ENCODE data around the gene THEM4. TPM values are rescaled to one million over a fixed set of nuclear protein-coding genes. Genes with fewer than 3 reads are reported as not detected.

THEM4 gene
- total RNA-seq, 1 experiment from 2014 or later: 41.4 TPM

DNA sequence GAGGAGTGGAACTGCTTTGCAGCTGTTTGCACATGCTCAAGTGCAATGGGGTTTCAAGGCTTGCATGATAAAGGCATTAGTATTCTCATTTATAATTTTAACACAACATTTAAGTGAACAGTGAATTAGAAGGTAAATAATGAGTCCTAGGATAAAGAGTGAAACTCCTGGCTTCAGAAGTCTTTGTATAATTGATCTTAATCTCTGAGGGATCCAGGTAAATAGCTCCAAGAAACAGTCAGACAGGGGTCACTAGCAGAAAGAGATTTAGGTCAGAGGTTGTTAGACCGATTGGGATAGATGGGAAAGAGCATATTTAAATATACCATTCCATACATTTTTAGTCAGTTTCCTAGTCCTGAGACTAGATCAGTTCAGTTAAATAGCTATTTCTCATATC is 14.1 kb upstream of the THEM4 start:
- H3K4me3 ChIP-seq: no peak overlapping the region
- BruUV-seq (replicated peaks): no TSS peak
- H3K9me3 ChIP-seq (ENCODE audit: insufficient read depth, low read depth): no peaks in the 10 kb centered on the region
- H3K4me2 ChIP-seq: peak overlapping the region; percentile 49
- H3K36me3 ChIP-seq (ENCODE audit: low read depth): no peaks in the 10 kb centered on the region
- H3K79me2 ChIP-seq (ENCODE audit: low read depth): no peaks in the 10 kb centered on the region
- peak in 1 of 2 experiments; percentile 66 for DNase-seq
- TF ChIP-seq, protein P1, sequence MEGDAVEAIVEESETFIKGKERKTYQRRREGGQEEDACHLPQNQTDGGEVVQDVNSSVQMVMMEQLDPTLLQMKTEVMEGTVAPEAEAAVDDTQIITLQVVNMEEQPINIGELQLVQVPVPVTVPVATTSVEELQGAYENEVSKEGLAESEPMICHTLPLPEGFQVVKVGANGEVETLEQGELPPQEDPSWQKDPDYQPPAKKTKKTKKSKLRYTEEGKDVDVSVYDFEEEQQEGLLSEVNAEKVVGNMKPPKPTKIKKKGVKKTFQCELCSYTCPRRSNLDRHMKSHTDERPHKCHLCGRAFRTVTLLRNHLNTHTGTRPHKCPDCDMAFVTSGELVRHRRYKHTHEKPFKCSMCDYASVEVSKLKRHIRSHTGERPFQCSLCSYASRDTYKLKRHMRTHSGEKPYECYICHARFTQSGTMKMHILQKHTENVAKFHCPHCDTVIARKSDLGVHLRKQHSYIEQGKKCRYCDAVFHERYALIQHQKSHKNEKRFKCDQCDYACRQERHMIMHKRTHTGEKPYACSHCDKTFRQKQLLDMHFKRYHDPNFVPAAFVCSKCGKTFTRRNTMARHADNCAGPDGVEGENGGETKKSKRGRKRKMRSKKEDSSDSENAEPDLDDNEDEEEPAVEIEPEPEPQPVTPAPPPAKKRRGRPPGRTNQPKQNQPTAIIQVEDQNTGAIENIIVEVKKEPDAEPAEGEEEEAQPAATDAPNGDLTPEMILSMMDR (conservative IDR thresholded peaks at IDR 0.05): no peak
- no peak for TF ChIP-seq EZH2 (IDR thresholded peaks at IDR 0.05; ENCODE audit: low read depth)
- intact Hi-C loops (cut with micrococcal nuclease; ENCODE audit: unreplicated experiment): no loop called here
- no peaks in the 10 kb centered on the region for H4K20me1 ChIP-seq (ENCODE audit: insufficient read depth)
- CTCF ChIA-PET: interaction anchor here (0.7 kb wide), 1 partner anchor 40 kb away, joined by 3 read pairs; no protein-coding TSS in a partner anchor
- no peak overlapping the region for H2AFZ ChIP-seq
- peak overlapping the region; percentile 65 for H3K27ac ChIP-seq
- H3K4me1 ChIP-seq (replicated peaks; ENCODE audit: insufficient read depth): peaks cover 66% of the 10 kb centered on the region
- H3K9me2 ChIP-seq (ENCODE audit: insufficient read depth): no peaks in the 10 kb centered on the region
- peaks cover 17% of the 10 kb centered on the region for H3F3A ChIP-seq (ENCODE audit: insufficient read depth, low read depth)
- POLR2A ChIA-PET (ENCODE audit: unreplicated experiment): interaction anchor here (0.6 to 0.7 kb wide), 2 partner anchors 33 to 1433 kb away, joined by 3 to 4 read pairs; no protein-coding TSS in a partner anchor
- H3K27me3 ChIP-seq (ENCODE audit: insufficient read depth, low read depth): no peaks in the 10 kb centered on the region

DNA sequence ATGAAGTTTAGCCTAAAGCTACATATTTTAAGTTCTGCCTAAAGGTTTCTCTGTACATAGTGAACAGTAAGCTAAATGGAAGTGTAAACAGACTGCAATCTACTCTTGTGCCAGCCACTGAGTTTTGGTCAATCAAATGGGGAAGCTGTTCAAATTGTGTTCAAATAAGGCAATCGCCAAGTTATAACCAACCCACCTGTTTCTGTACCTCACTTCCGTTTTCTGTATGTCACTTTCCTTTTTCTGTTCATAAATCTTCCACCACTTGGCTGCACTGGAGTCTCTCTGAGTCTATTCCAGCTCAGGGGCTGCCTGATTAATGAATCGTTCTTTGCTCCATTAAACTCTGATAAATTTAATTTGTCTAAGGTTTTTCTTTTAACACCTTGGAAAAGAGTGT is 10.8 kb upstream of the THEM4 start:
- H4K20me1 ChIP-seq (ENCODE audit: insufficient read depth): no peaks in the 10 kb centered on the region
- no peak for TF ChIP-seq EZH2 (IDR thresholded peaks at IDR 0.05; ENCODE audit: low read depth)
- TF ChIP-seq, protein P1 (conservative IDR thresholded peaks at IDR 0.05): no peak
- intact Hi-C loops (cut with micrococcal nuclease; ENCODE audit: unreplicated experiment): no loop called here
- peaks cover 79% of the 10 kb centered on the region for H3K4me1 ChIP-seq (replicated peaks; ENCODE audit: insufficient read depth)
- CTCF ChIA-PET: no interaction called here
- POLR2A ChIA-PET (ENCODE audit: unreplicated experiment): interaction anchor here (0.5 kb wide), 1 partner anchor 50 kb away, joined by 5 read pairs; no protein-coding TSS in a partner anchor
- no peaks in the 10 kb centered on the region for H3K36me3 ChIP-seq (ENCODE audit: low read depth)
- peak overlapping the region; percentile 67; the same call in 1 of the 2 replicates for H3K27ac ChIP-seq
- H3K27me3 ChIP-seq (ENCODE audit: insufficient read depth, low read depth): no peaks in the 10 kb centered on the region
- H3F3A ChIP-seq (ENCODE audit: insufficient read depth, low read depth): peaks cover 19% of the 10 kb centered on the region
- H3K9me3 ChIP-seq (ENCODE audit: insufficient read depth, low read depth): no peaks in the 10 kb centered on the region
- H2AFZ ChIP-seq: no peak overlapping the region
- no peak for DNase-seq
- BruUV-seq (replicated peaks): no TSS peak
- no peaks in the 10 kb centered on the region for H3K9me2 ChIP-seq (ENCODE audit: insufficient read depth)
- peak overlapping the region; percentile 39; the same call in 1 of the 2 replicates for H3K4me2 ChIP-seq
- H3K4me3 ChIP-seq: no peak overlapping the region
- H3K79me2 ChIP-seq (ENCODE audit: low read depth): no peaks in the 10 kb centered on the region

DNA sequence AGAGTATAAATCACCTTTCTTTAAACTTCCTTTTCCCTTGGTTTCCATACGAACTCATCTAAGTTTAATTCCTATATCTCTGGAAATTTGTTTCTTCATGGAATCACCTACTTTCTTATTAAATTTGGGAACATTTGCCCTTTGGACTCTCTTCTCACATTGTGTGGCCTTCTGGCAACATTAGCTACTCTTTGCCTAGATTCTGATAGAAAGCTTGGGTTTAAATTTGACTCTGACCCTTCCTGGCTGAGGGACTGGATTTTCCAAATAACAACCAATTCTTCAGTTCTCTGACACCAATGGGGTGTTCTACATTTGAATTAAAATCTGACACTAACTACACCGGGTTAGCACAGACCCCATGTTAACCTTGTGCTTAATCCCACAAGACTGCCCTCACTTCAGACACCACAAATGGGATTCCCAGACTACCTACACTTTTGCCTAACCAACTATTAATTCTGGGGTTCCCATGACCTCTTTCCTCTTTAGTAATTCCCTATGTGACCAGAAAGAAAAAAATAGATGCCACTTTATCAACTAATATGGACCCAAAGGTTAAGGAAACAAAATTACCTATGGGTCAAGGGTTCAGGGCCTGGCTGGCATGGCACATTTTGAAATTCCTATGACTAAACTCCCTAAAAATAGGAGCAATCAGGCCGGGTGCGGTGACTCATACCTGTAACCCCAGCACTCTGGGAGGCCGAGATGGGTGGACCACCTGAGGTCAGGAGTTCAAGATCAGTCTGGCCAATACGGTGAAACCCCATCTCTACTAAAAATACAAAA is 9.7 kb upstream of the THEM4 start:
- TF ChIP-seq, protein P1 (conservative IDR thresholded peaks at IDR 0.05): no peak
- TF ChIP-seq EZH2 (IDR thresholded peaks at IDR 0.05; ENCODE audit: low read depth): no peak
- Histone ChIP-seq H3F3A (ENCODE audit: insufficient read depth, low read depth) (peaks cover 17% of the 10 kb centered on the region), H2AFZ (no peak overlapping the region), H3K79me2 (ENCODE audit: low read depth) (no peaks in the 10 kb centered on the region), H3K4me1 (replicated peaks; ENCODE audit: insufficient read depth) (peaks cover 76% of the 10 kb centered on the region), H3K27ac (peak overlapping the region; percentile 67), H3K27me3 (ENCODE audit: insufficient read depth, low read depth) (no peaks in the 10 kb centered on the region), H3K9me2 (ENCODE audit: insufficient read depth) (no peaks in the 10 kb centered on the region), H3K4me2 (peak overlapping the region; percentile 39), H3K9me3 (ENCODE audit: insufficient read depth, low read depth) (no peaks in the 10 kb centered on the region), H4K20me1 (ENCODE audit: insufficient read depth) (no peaks in the 10 kb centered on the region), H3K36me3 (ENCODE audit: low read depth) (no peaks in the 10 kb centered on the region), H3K4me3 (no peak overlapping the region)
- no TSS peak for BruUV-seq (replicated peaks)
- ChIA-PET CTCF (interaction anchor here (0.6 kb wide), 2 partner anchors 16 to 94 kb away, joined by 4 to 6 read pairs; no protein-coding TSS in a partner anchor), POLR2A (ENCODE audit: unreplicated experiment) (no interaction called here)
- DNase-seq: peak in 1 of 2 experiments; percentile 90
- intact Hi-C loops (cut with micrococcal nuclease; ENCODE audit: unreplicated experiment): no loop called here
